ENCODE results near the gene MESD.
"Not testable (repeated sequence)": the region's sequence is repeated elsewhere in the genome, so short reads cannot be mapped to it uniquely, and the experiment has no call there.

DNA sequence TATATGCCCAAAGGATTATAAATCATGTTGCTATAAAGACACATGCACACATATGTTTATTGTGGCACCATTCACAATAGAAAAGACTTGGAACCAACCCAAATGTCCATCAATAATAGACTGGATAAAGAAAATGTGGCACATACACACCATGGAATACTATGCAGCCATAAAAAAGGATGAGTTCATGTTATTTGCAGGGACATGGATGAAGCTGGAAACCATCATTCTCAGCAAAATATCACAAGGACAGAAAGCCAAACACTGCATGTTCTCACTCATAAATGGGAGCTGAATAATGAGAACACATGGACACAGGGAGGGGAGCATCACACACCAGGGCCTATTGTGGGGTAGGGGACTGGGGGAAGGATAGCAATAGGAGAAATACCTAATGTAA lies 24.2 kb downstream of the MESD start:
- TF ChIP-seq POLR2A (IDR thresholded peaks at IDR 0.05) = not testable (repeated sequence)
- TF ChIP-seq, protein P1, sequence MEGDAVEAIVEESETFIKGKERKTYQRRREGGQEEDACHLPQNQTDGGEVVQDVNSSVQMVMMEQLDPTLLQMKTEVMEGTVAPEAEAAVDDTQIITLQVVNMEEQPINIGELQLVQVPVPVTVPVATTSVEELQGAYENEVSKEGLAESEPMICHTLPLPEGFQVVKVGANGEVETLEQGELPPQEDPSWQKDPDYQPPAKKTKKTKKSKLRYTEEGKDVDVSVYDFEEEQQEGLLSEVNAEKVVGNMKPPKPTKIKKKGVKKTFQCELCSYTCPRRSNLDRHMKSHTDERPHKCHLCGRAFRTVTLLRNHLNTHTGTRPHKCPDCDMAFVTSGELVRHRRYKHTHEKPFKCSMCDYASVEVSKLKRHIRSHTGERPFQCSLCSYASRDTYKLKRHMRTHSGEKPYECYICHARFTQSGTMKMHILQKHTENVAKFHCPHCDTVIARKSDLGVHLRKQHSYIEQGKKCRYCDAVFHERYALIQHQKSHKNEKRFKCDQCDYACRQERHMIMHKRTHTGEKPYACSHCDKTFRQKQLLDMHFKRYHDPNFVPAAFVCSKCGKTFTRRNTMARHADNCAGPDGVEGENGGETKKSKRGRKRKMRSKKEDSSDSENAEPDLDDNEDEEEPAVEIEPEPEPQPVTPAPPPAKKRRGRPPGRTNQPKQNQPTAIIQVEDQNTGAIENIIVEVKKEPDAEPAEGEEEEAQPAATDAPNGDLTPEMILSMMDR (IDR thresholded peaks at IDR 0.05) = not testable (repeated sequence)
